Endometrium (tissue), 2 donors: ENCODE data around the gene PPP6R3.
"Not testable (repeated sequence)": the region's sequence is repeated elsewhere in the genome, so short reads cannot be mapped to it uniquely, and the experiment has no call there.

ENCODE experiments used
- FAIRE-seq: peaks from 2 replicates; lab custom pipeline; 2012; peaks lifted over from hg19 to GRCh38; lab: Jason Lieb, UNC
- donor health status: control.
- donor health status: control.

The PPP6R3 gene

GRCh38 chr11:68609761-68610160 is 149.2 kb downstream of the PPP6R3 start:
- no peak for FAIRE-seq

- no peak for FAIRE-seq
Observed at GRCh38 chr11:68610452-68611116, 150.0 kb downstream of the PPP6R3 start.

- no peak for FAIRE-seq
Observed at GRCh38 chr11:68615657-68616056, 155.1 kb downstream of the PPP6R3 start.

GRCh38 chr11:68617925-68618809 is 157.6 kb downstream of the PPP6R3 start:
- FAIRE-seq: no peak

- FAIRE-seq: no peak
Observed at GRCh38 chr11:68621826-68622225, 161.3 kb downstream of the PPP6R3 start.

- FAIRE-seq: not testable (repeated sequence)
Observed at GRCh38 chr11:68623706-68624105, 163.2 kb downstream of the PPP6R3 start.

- FAIRE-seq: not testable (repeated sequence)
Observed at GRCh38 chr11:68625069-68625468, 164.5 kb downstream of the PPP6R3 start.

- not testable (repeated sequence) for FAIRE-seq
Observed at GRCh38 chr11:68626236-68626635, 165.7 kb downstream of the PPP6R3 start.

GRCh38 chr11:68628837-68629236 is 168.3 kb downstream of the PPP6R3 start:
- not testable (repeated sequence) for FAIRE-seq

- FAIRE-seq: not testable (repeated sequence)
Observed at GRCh38 chr11:68632375-68632774, 171.8 kb downstream of the PPP6R3 start.

- FAIRE-seq: no peak
Observed at GRCh38 chr11:68632802-68633201, 172.2 kb downstream of the PPP6R3 start.

- FAIRE-seq: not testable (repeated sequence)
Observed at GRCh38 chr11:68634606-68635005, 174.1 kb downstream of the PPP6R3 start.

- not testable (repeated sequence) for FAIRE-seq
Observed at GRCh38 chr11:68635172-68635571, 174.6 kb downstream of the PPP6R3 start.

GRCh38 chr11:68635883-68636282 is 175.3 kb downstream of the PPP6R3 start:
- not testable (repeated sequence) for FAIRE-seq

- not testable (repeated sequence) for FAIRE-seq
Observed at GRCh38 chr11:68639322-68639721, 178.8 kb downstream of the PPP6R3 start.

- FAIRE-seq: no peak
Observed at GRCh38 chr11:68641880-68642279, 181.3 kb downstream of the PPP6R3 start.

- FAIRE-seq: no peak
Observed at GRCh38 chr11:68643585-68643984, 183.0 kb downstream of the PPP6R3 start.

- FAIRE-seq: no peak
Observed at GRCh38 chr11:68646832-68647231, 186.3 kb downstream of the PPP6R3 start.

- no peak for FAIRE-seq
Observed at GRCh38 chr11:68649851-68650555, 189.5 kb downstream of the PPP6R3 start.

GRCh38 chr11:68650801-68651200 is 190.2 kb downstream of the PPP6R3 start:
- FAIRE-seq: no peak

GRCh38 chr11:68651208-68651984 is 190.8 kb downstream of the PPP6R3 start:
- FAIRE-seq: no peak
